Epithelial cell of alveolus of lung (primary cell): ENCODE data around the gene RNU11. TPM values are rescaled to one million over a fixed set of nuclear protein-coding genes. Genes with fewer than 3 reads are reported as not detected.

ENCODE experiments used
- total RNA-seq: library from RNA; depleted of rRNA; stranded (reverse); fragments of >200 nt; gene quantifications from 2 replicates; pipeline ENCODE4 v1.2.1, GENCODE V29; 2015

The RNU11 gene
- total RNA-seq, result not detected in 2 replicates

DNA sequence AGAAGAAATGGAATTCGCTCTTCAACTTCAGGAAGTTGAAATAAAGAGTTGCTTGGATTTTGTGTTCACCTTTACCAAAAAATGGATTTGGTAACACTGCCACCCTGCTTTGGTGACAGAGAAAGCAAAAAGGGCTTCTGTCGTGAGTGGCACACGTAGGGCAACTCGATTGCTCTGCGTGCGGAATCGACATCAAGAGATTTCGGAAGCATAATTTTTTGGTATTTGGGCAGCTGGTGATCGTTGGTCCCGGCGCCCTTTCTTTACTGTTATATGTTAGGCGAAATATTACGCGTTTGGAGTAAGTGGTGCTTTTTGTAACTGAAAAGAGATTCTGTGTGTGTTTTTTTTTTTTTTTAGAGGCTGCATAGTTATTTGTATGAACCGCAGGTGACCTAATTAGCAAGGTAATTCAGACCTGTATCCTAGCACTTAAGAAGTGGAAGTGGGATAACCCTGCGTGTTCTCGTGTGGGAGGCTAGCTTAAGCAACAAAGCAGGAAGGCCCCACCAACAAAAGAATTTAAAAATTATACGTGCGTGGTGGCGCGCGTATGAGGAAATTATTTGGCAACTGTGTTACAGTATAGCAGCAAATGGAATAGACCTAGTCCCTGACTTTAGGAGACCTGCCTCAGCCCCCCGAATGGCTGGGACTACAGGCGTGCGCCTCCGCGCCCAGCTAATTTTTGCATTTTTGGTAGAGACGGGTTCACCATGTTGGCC is at the start of gene RNU11:
Gene RNU11, plus strand, starts transcription at position 127 of the 725 bp plus-strand sequence.

DNA sequence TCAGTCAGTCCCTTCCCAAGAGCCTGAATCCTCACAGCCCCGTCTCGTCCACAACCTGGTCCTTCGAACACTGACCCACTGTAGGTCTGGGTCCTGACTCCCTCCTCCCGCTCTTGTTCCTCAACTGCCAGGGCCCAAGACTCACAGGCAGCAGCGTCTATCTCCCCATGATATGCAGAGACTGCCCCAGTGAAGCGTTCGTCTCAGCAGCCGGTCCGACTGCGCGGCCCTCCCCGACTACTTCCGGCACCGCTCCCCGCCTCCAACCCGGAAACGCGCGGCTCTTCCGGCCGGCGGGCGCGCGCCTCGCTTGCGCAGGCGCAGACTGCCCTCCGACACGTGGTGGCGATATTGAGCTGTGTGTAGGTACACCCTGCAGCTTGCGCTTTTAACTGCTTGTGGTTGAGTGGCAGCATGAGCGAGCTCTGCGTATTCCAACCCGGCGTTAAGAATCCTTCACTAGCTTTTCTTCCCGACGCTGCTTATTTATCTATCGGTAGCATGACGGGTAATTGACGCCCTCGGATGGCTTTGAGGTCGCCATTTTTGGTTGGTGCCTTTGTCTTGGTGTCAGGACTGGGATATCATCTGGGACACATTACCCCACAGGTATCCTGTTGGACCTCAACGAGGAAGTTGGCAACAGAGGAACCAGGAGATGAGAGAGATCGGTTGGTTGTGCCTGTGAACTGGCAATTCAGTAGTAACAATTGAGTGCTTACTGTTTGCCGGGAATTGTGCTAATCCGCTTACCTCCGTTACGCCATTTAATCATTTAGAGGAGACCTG is 5.4 kb upstream of the RNU11 start, which contains the start of gene TAF12:
Gene TAF12, minus strand, starts transcription at position 221 of the 789 bp plus-strand sequence. CDS start 20,986 bp downstream, outside the sequence.

DNA sequence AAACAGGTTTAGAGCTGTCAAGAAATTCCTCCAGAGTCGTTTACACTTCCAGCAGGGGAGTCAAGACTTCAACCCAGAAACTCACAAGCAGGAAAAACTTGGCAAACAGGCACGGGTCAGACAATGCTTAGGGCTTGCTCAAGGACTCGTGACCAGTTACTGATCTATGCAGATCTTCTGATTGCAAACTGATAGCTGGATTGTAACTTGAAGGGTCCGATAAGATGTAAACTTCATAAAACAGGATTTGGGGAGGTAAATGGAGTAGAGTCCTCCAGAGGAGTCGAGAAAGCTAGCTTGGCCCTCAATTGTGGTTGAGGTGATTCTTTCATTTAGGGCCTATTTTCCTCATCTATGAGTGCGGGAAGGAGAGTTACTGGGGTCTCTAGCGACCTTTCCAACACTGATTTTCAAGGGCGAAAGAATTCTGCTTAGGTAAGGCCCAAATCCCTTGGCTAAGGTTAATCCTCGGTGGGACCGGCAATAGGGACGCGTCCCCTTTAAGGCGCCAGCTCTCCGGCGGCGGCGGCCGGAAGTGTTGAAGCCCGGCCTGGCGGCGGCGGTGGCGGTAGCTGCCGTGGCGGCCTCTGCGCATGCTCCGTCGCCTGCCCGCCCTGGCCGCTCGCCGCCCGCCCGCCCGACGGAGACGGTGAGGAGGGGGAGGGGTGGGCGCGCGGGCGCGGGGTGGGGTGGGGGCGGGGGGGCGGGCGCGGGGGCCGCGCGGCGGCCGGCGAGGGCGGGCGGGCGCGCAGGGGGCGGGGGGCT is 20.0 kb downstream of the RNU11 start, which contains the start of gene GMEB1:
Gene GMEB1, plus strand, starts transcription at position 594 of the 765 bp plus-strand sequence. CDS start 14,829 bp downstream, outside the sequence.

Other genes starting within 250 kb of the RNU11 start
- 38.3 and 60.4 TPM in 2 replicates for gene RCC1, start 142.6 kb upstream of the RNU11 start, total RNA-seq
- gene TRNAU1AP, start 95.5 kb upstream of the RNU11 start, total RNA-seq, result 16.5 and 24.8 TPM in 2 replicates
- 5.5 and 5.8 TPM in 2 replicates for gene RAB42, start 56.3 kb upstream of the RNU11 start, total RNA-seq
- gene TAF12, start 5.5 kb upstream of the RNU11 start, total RNA-seq, result 22.2 and 29.4 TPM in 2 replicates
- 7.1 and 8.8 TPM in 2 replicates for gene GMEB1, start 20.2 kb downstream of the RNU11 start, total RNA-seq
- 49.3 and 84.6 TPM in 2 replicates for gene YTHDF2, start 88.3 kb downstream of the RNU11 start, total RNA-seq
- gene OPRD1, start 163.6 kb downstream of the RNU11 start, total RNA-seq, result 0.16 TPM in 1 of 2 replicates, not detected in the other